GM19351 (cell line): ENCODE results near the gene CASP7.
"Not testable (repeated sequence)": the region's sequence is repeated elsewhere in the genome, so short reads cannot be mapped to it uniquely, and the experiment has no call there.

Experiments
- ATAC-seq: cut with Tn5 transposase; IDR thresholded peaks from one replicate; pipeline ENCODE4 v1.9.1; 2021; ENCODE audit warnings: mild to moderate bottlenecking, moderate library complexity; ENCODE audit not compliant: unreplicated experiment

Gene CASP7

DNA sequence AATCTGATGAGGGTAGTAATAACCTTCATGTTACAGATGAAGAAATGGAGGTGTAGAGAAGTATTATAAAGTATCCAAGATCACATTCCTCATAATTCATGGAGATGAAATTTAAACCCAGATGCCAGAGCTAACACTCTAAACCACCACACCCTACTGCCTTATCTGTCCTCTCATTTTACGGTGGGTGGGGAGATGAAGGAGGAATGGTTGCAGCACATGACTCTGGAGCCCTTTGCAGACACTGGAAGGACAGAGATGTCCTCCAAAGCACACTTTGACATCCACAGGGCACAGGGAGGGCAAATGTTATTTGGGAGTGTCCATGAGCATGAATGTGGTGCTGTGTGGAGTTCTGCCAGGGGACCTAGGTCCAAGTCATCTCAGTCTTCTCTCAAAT, 72.8 kb downstream of the CASP7 start:
- ATAC-seq, result no peak

DNA sequence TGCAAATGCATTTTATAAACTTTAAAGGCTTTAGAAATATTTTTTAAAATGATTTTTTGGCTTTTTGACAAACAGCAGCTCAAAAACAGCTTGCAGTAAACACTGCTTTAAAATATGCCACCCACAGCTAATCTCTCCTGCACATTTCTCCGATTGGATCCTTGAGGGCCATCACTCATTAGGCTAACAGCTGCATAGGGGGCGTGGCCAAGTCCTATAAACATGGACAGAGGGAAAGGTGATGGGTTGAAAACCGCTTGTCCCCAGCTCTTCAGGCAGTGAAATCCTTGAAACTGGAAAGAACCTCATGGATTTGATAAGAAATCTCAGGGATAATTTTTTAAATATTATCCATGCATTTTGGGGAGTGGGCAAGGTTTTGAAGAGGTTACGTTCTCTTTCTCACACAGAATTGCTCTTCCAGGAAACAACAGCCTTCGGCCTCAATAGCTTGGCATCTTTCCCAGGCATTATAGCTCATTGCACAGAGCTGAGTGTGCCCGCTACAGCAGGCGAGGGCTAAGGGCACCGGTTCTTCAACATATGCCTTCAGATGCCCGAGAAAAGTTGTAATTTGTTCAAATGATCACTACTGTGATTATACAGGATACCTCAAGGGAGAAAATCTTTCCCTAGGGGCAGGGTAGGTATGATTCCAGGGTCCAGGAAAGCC, 73.4 kb downstream of the CASP7 start:
- no peak for ATAC-seq

DNA sequence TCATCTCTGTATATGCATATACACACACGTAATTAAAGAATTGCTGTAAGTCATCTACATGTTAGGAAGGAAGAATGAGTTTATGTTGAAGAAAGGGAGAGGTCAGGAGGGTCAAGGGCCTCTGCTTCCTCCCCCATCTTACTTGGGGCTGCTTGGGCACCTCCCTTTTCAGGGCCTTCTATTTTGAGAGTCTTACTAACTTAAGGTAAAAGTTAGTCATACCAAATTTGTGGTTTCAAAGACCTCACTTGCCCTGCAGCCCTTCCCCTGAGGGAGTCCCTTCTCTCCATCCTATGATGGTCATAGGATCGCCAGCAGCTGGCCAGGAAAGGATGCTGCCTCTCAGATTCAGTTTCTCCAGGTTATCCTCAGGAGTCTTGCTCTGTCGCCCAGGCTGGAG, 74.4 kb downstream of the CASP7 start:
- ATAC-seq, result no peak

DNA sequence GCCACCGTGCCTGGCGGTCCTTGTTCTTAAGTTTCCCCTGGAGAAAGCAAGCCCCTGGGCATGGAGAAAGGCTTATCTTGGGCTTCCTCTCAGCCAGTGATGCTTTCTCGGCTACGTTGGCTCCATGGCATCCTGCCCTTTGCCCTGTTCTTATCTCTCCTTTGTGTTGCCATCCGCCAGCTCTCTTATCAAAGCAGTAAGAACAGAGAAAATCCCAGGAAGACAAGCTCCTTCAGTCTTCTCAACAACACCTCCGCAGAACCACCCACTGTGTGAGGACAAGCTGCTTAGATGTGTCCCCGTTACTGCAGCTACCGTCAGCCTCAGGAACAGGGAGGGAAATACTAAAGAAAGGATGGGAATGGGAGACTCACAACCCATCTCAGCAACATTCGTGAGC, 75.1 kb downstream of the CASP7 start:
- ATAC-seq, result no peak

DNA sequence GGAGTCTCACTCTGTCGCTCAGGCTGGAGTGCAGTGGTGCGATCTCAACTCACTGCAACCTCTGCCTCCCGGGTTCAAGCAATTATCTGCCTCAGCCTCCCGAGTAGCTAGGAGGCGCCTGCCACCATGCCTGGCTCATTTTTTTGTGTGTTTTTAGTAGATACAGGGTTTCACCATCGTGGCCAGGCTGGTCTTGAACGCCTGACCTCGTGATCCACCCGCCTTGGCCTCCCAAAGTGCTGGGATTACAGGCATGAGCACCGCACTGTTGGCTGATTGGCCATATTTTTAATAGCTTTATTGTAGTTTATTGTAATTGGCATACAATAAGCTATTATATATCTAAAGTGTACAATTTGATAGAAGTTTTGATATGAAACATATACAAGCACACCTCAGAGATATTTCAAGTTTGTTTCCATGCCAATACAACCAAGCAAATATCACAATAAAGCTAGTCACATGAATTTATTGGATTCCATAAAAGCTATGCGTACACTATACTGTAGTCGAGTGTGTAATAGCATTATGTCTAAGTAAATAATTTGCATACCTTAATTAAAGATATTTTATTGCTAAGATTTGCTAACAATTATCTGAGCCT, 77.3 kb downstream of the CASP7 start:
- ATAC-seq, result no peak

DNA sequence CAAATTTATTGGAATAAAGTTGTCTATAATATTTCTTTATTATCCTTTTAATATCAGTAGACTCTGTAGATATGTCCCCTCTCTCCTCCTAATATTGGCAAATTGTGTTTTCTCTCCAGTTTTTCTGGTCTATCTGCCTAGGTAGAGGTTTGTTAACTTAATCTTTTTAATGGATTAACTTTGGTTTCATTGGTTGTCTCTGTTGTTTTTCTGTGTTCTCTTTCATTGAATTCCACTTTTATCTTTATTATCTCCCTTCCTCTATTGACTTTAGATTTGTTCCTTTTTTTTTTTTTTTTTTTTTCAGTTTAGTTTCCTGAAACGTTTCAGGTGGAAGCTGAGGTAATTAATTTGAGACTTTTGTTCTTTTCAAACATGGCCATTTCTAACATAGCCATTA, 82.4 kb downstream of the CASP7 start:
- ATAC-seq, result no peak

DNA sequence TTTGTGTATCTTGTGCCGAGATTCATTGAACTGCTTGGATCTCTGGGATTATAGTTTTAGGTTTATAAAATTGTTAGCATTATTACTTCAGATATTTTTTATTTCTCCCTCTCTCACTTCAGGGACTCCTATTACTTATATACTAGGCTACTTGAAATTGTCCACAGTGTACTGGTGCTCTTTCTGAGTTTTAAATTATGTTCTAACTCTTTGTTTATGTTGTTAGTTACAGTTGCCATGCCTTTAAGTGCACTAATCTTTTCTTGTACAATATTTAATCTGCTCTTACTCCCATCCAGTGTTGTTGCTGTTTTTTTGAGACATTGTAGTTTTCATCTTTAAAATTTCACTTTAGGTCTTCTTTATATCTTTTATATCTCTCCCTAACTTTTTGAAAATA, 84.9 kb downstream of the CASP7 start:
- ATAC-seq, result no peak

DNA sequence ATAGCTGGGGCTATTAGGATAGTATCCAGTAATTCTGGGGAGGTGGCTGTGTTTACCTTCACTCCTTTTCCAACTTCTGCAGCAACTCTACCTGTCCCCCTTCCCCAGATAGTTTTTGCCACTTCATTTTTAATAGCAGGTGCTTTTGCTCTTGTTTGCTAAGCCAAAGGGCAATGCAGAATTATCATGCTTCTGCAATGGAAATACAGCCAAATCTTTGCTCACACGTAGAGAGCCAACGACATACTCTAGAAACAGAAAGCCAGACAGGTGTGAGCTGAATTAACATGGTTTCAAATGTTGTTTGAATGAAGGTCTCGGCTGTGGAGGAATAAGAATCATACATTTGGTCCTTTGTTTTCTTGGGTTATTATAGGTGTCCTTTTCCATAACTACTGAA, 86.2 kb downstream of the CASP7 start:
- ATAC-seq, result no peak

DNA sequence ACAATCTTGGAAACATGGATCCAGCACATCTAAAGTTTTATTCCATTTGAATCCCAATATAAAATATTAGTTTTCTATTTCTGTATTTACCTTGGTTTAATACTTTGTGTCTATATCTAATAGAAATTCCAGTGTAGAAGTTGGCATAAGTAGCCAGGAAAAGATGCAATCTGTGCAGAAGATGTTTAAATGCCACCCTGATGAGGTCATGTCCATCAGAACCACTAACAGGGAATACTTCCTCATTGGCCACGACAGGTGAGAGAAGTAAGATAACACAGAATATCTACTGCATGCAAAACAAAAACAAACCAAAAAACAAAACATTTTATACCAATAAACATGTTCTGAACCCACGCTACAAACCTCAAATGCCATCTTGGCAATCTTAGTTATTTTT, 87.5 kb downstream of the CASP7 start:
- no peak for ATAC-seq

DNA sequence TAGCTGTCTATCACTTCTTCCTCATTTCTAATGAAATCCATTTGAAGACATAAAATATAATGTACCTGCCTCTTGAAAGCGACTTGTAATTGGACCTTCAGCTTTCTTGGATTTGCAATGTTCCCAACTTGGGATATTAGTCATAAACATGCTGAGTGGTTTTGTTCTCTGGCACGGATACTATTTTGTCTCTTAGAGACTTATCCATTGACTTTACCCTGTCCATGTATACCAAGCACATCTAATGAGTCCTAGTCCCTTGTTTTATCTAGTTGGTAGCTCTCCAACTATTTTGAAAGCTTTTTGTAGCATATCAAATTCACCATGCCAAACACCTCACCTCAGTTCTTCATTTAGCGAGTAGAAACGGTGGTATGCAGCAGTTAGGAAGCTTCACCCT, 90.6 kb downstream of the CASP7 start:
- no peak for ATAC-seq

DNA sequence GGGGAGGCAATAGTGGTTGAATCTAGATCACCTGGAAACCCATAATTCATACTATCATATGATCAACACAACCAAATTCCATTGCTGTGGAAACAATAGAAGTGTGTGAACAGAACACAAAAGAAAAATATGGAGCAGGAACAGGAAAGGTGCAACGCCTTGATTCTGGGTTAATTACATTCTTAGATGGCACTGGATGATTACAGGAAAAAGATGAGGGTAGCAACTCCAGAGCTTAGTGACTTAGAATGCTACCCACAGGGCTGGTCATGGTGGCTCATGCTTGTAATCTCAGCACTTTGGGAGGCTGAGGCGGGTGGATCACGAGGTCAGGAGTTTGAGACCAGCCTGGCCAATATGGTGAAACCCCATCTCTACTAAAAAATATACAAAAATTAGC, 91.4 kb downstream of the CASP7 start:
- ATAC-seq, result not testable (repeated sequence)

DNA sequence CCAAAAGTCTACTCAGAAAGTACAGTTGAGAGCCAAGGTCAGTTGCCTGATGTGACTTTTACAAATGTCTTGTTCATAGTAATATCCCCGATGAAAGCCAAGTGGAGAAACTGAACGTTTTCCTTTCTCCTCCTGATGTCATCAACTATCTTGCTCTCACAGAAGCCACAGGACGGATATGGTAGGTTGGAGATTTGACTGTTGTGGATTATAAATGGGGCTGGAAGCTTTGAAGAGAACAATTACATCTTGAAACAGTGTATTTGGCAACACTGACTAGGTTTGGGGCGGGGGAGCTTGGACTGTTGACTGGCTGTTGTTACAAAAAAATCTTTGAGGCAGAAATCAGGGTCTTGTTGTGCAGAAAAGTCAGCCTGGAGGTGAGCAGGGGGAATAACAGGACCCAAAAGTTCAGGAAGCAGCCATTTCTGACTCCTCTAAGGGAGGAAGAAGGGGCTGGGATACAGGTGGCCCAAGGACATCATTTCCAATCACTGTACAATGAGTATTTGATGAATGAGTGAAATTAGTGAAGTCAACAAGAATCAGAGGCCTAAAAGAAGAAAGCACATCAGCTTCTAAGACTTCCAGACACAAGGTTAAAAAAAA, 96.1 kb downstream of the CASP7 start:
- ATAC-seq, result no peak

DNA sequence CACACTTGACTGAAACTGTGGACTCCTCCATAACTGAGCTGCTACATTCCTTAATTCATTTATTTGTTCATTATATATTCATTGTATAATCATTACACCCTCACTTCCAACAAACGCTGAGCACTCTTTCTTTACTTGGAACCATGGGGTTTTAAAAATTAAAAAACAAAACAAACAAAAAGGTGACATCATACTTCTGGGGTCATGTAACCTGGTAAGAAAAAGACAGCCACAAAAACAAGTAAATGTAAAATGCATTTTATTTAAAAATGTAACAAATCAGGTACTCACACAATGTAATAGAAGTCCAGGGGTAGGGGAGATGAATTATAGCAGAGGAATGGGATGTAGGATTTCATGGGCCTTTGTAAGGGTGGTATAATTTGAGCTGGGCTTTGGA, 96.8 kb downstream of the CASP7 start:
- no peak for ATAC-seq
